Left ventricle myocardium inferior (tissue), 1 donor: Measurements from ENCODE around the gene ALDH2. TPM values are rescaled to one million over a fixed set of nuclear protein-coding genes. Genes with fewer than 3 reads are reported as not detected.

Experiments
- DNase-seq: peaks from one replicate; pipeline ENCODE4 v3.0.0-alpha.2; 2020
- H3K27ac ChIP-seq: fragments of 200-600 bp; replicated peaks from 2 replicates; pipeline ENCODE4 v1.8.0; 2021
- H3K27me3 ChIP-seq: fragments of 200-600 bp; 2 replicates; pipeline ENCODE4 v1.8.0; 2021; ENCODE audit warnings: low read depth
- H3K36me3 ChIP-seq: fragments of 200-600 bp; 2 replicates; pipeline ENCODE4 v1.8.0; 2021
- H3K4me1 ChIP-seq: fragments of 200-600 bp; 2 replicates; pipeline ENCODE4 v1.8.0; 2021
- H3K4me3 ChIP-seq: fragments of 200-600 bp; 2 replicates; pipeline ENCODE4 v1.8.0; 2021; ENCODE audit warnings: mild to moderate bottlenecking, moderate library complexity
- H3K9me3 ChIP-seq: fragments of 200-600 bp; replicated peaks from 2 replicates; pipeline ENCODE4 v1.8.0; 2021
- CTCF ChIP-seq: fragments of 200-600 bp; IDR thresholded peaks from 2 replicates; pipeline ENCODE4 v1.8.0; 2021; ENCODE audit warnings: antibody characterized with exemption, mild to moderate bottlenecking, borderline replicate concordance
- intact Hi-C: fragments of 100-400 bp; cut with micrococcal nuclease; formaldehyde crosslinking; loops from one replicate; pipeline ENCODE4 v1.11.0; 2022
- total RNA-seq: library from RNA; stranded (reverse); fragmentation: NEBNext Ultra II Directional; extraction: Animal tissue kit (Norgen Biotek cat#: 25700); gene quantifications from one replicate; pipeline ENCODE4 v1.2.1, GENCODE V29; 2021
- donor health status: DM: no; HTN: yes; CAD: no; lungs with severe emphysema.

ALDH2 gene
- total RNA-seq, 1 donor from 2014 or later = 381 TPM

GRCh38 chr12:111748151-111748672 is 18.5 kb upstream of the ALDH2 start:
- intact Hi-C loops = no loop called here

DNA sequence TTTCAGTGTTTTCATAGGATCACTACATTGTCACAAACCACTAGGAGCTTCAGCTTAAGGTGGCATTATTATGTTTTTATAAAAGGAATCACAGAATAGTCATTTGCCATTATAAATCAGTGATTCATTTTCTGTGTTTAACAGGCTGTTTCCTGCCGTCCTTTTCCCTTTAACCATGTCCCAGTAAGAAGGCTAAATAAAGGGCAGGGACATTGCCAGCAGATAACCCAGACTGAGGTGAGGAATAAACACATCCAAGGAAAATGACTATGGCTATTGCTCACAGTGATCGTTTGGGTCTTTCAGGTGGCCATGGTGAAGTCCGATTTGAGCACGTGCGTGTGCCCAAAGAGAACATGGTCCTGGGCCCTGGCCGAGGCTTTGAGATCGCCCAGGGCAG is 17.9 kb upstream of the ALDH2 start:
- Histone ChIP-seq H3K36me3 (peaks cover 71% of the 10 kb centered on the region), H3K4me3 (no peak overlapping the region), H3K4me1 (peaks cover 38% of the 10 kb centered on the region), H3K27me3 (no peaks in the 10 kb centered on the region), H3K27ac (peak overlapping the region; percentile 83), H3K9me3 (no peaks in the 10 kb centered on the region)
- no peak for TF ChIP-seq CTCF
- no peak for DNase-seq
- intact Hi-C loops = no loop called here

More at GRCh38 chr12:111748151-111748672, 18.5 kb upstream of the ALDH2 start:
- Histone ChIP-seq H3K36me3 (peaks cover 66% of the 10 kb centered on the region), H3K27ac (peak overlapping the region; percentile 83), H3K4me3 (no peak overlapping the region), H3K4me1 (peaks cover 31% of the 10 kb centered on the region), H3K9me3 (no peaks in the 10 kb centered on the region), H3K27me3 (no peaks in the 10 kb centered on the region)
- TF ChIP-seq CTCF = no peak
- no peak for DNase-seq

DNA sequence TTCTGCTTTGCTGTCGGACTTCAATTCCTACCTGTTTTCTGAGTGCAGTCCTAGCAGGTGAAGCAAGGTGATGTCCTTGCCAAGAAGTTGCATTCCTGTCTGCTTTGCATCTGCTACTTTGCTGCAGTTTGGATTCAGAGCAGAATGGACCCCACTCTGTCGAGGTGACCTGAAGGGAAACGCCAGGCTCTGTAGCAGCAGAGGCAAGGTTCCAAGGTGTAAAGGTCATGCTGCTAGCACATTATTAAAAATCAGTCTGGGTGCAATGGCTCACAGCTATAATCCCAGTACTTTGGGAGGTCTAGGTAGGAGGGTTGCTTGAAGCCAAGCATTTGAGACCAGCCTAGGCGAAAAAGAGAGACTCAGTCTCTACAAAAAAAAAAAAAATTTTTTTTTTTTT is 17.3 kb upstream of the ALDH2 start:
- H3K9me3 ChIP-seq = no peaks in the 10 kb centered on the region
- H3K36me3 ChIP-seq = peaks cover 74% of the 10 kb centered on the region
- peak overlapping the region; percentile 83 for H3K27ac ChIP-seq
- DNase-seq = no peak
- intact Hi-C loops = no loop called here
- TF ChIP-seq CTCF = no peak
- no peak overlapping the region for H3K4me3 ChIP-seq
- peaks cover 43% of the 10 kb centered on the region for H3K4me1 ChIP-seq
- no peaks in the 10 kb centered on the region for H3K27me3 ChIP-seq

- peak; percentile 61 for DNase-seq
- Histone ChIP-seq H3K9me3 (no peaks in the 10 kb centered on the region), H3K27ac (peak overlapping the region; percentile 91), H3K4me3 (no peak overlapping the region), H3K27me3 (no peaks in the 10 kb centered on the region), H3K4me1 (peaks cover 70% of the 10 kb centered on the region), H3K36me3 (peaks cover 56% of the 10 kb centered on the region)
- TF ChIP-seq CTCF = peak; percentile 88
- intact Hi-C loops = no loop called here
Measured at GRCh38 chr12:111753144-111753881, 13.4 kb upstream of the ALDH2 start.

DNA sequence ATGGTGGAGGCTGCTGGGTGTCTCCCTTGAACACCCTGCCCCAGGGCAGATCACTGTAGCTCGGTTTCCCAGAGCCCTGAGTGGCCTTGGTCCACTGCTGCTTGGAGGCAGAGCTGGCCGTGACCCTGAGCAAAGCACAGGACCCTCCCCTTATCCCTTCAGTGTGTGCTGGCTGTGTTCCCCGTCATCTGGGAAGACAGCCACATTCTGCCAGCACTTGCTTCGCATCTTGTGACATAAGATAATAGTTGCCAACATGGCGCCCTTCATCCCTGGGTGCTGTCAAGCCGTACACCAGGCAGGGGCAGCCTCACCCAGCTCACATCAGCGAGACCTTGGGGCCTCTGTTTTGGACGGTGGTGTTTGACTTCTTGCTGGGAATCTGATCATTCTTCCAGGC is 12.1 kb upstream of the ALDH2 start:
- Histone ChIP-seq H3K27ac (peak overlapping the region; percentile 91), H3K9me3 (no peaks in the 10 kb centered on the region), H3K27me3 (no peaks in the 10 kb centered on the region), H3K36me3 (peaks cover 42% of the 10 kb centered on the region), H3K4me3 (no peak overlapping the region), H3K4me1 (peaks cover 65% of the 10 kb centered on the region)
- peak; percentile 66 for DNase-seq
- TF ChIP-seq CTCF = no peak
- intact Hi-C loops = no loop called here
